H9 (cell line): ENCODE data around the gene NFASC. TPM values are rescaled to one million over a fixed set of nuclear protein-coding genes. Genes with fewer than 3 reads are reported as not detected.
A peak's percentile ranks its signal among the peaks of the same experiment; 100 is the strongest.

Experiments used
- DNase-seq: peaks from one replicate; pipeline ENCODE4 v3.0.0-alpha.2; 2017
- H2AFZ ChIP-seq: one replicate; pipeline ENCODE4 v1.6.1; 2013; ENCODE audit warnings: mild to moderate bottlenecking, low read length, control low read depth, moderate library complexity
- H2AK5ac ChIP-seq: 2 replicates; pipeline ENCODE4 v1.6.1; 2013; ENCODE audit warnings: low read length, control low read depth, mixed read lengths; ENCODE audit not compliant: insufficient read length
- H2BK120ac ChIP-seq: one replicate; pipeline ENCODE4 v1.6.1; 2013; ENCODE audit warnings: low read depth, mild to moderate bottlenecking, low read length, control low read depth, inconsistent platforms; ENCODE audit not compliant: poor library complexity, severe bottlenecking
- H2BK12ac ChIP-seq: 2 replicates; pipeline ENCODE4 v1.6.1; 2013; ENCODE audit warnings: low read length, control low read depth, mixed read lengths, low read depth; ENCODE audit not compliant: insufficient read length
- H2BK15ac ChIP-seq: 2 replicates; pipeline ENCODE4 v1.6.1; 2013; ENCODE audit warnings: low read depth, low read length, control low read depth
- H2BK20ac ChIP-seq: one replicate; pipeline ENCODE4 v1.6.1; 2013; ENCODE audit warnings: low read depth, mild to moderate bottlenecking, low read length, control low read depth, inconsistent platforms; ENCODE audit not compliant: poor library complexity, severe bottlenecking
- H2BK5ac ChIP-seq: 2 replicates; pipeline ENCODE4 v1.6.1; 2013; ENCODE audit warnings: low read length, control low read depth, mixed read lengths; ENCODE audit not compliant: insufficient read length
- H3K14ac ChIP-seq: 2 replicates; pipeline ENCODE4 v1.6.1; 2013; ENCODE audit warnings: low read length, control low read depth; ENCODE audit not compliant: insufficient read depth
- H3K18ac ChIP-seq: 2 replicates; pipeline ENCODE4 v1.6.1; 2013; ENCODE audit warnings: low read depth, mild to moderate bottlenecking, mixed read lengths, low read length, control low read depth; ENCODE audit not compliant: insufficient read length
- H3K23ac ChIP-seq: 2 replicates; pipeline ENCODE4 v1.6.1; 2013; ENCODE audit warnings: low read length, control low read depth, mixed read lengths, low read depth; ENCODE audit not compliant: insufficient read length
- H3K23me2 ChIP-seq: 2 replicates; pipeline ENCODE4 v1.6.1; 2013; ENCODE audit warnings: low read depth, mild to moderate bottlenecking, mixed read lengths, low read length, control low read depth; ENCODE audit not compliant: insufficient read length, poor library complexity, severe bottlenecking
- H3K27ac ChIP-seq: 2 replicates; pipeline ENCODE4 v1.5.1; 2013; ENCODE audit warnings: low read length, control low read depth, mixed read lengths, low read depth; ENCODE audit not compliant: insufficient read length
- H3K27me3 ChIP-seq: 2 replicates; pipeline ENCODE4 v1.6.1; 2013; ENCODE audit warnings: low read length, control low read depth, inconsistent platforms; ENCODE audit not compliant: insufficient read depth
- H3K4ac ChIP-seq: 2 replicates; pipeline ENCODE4 v1.6.1; 2013; ENCODE audit warnings: low read depth, mild to moderate bottlenecking, control low read depth, inconsistent platforms, low read length, moderate library complexity
- H3K4me1 ChIP-seq: 2 replicates; pipeline ENCODE4 v1.6.1; 2013; ENCODE audit warnings: low read length, control low read depth, inconsistent platforms; ENCODE audit not compliant: insufficient read depth
- H3K4me2 ChIP-seq: 2 replicates; pipeline ENCODE4 v1.6.1; 2013; ENCODE audit warnings: low read length, control low read depth, mixed read lengths; ENCODE audit not compliant: insufficient read length, insufficient read depth
- H3K56ac ChIP-seq: 2 replicates; pipeline ENCODE4 v1.6.1; 2013; ENCODE audit warnings: low read depth, mild to moderate bottlenecking, mixed read lengths, low read length, control low read depth; ENCODE audit not compliant: insufficient read length
- H3K79me1 ChIP-seq: 2 replicates; pipeline ENCODE4 v1.6.1; 2013; ENCODE audit warnings: low read depth, mild to moderate bottlenecking, moderate library complexity, low read length, control low read depth, inconsistent platforms; ENCODE audit not compliant: insufficient read depth, poor library complexity, severe bottlenecking
- H3K79me2 ChIP-seq: 2 replicates; pipeline ENCODE4 v1.6.1; 2013; ENCODE audit warnings: low read length, control low read depth, inconsistent platforms; ENCODE audit not compliant: insufficient read depth
- H3K9ac ChIP-seq: 2 replicates; pipeline ENCODE4 v1.6.1; 2013; ENCODE audit warnings: low read length, control low read depth, mixed read lengths; ENCODE audit not compliant: insufficient read length; ENCODE audit errors: extremely low read depth
- H3K9me3 ChIP-seq: one replicate; pipeline ENCODE4 v1.6.1; 2013; ENCODE audit warnings: low read depth, low read length, inconsistent platforms; ENCODE audit not compliant: control insufficient read depth
- H3T11ph ChIP-seq: one replicate; pipeline ENCODE4 v1.6.1; 2013; ENCODE audit warnings: mild to moderate bottlenecking, low read length, control low read depth, inconsistent platforms
- H4K20me1 ChIP-seq: one replicate; pipeline ENCODE4 v1.6.1; 2013; ENCODE audit not compliant: control insufficient read depth, insufficient read length, insufficient read depth
- H4K5ac ChIP-seq: 2 replicates; pipeline ENCODE4 v1.6.1; 2013; ENCODE audit warnings: low read depth, mild to moderate bottlenecking, mixed read lengths, low read length, control low read depth; ENCODE audit not compliant: insufficient read length
- H4K8ac ChIP-seq: replicated peaks from 2 replicates; pipeline ENCODE4 v1.6.1; 2013; ENCODE audit warnings: low read length, control low read depth, mixed read lengths, low read depth; ENCODE audit not compliant: insufficient read length
- H4K91ac ChIP-seq: 2 replicates; pipeline ENCODE4 v1.6.1; 2013; ENCODE audit warnings: low read depth, mild to moderate bottlenecking, moderate library complexity, mixed read lengths, low read length, control low read depth; ENCODE audit not compliant: insufficient read length
- H3K27ac Mint-ChIP-seq, 3 experiments: 2 replicates in 2 of 3; 3 replicates in 1 of 3; pipeline ENCODE4 v1.8.0; 2020 to 2021; ENCODE audit warnings: mixed read lengths in 3 of 3, mild to moderate bottlenecking in 1 of 3, moderate library complexity in 1 of 3
- H3K27me3 Mint-ChIP-seq: 2 replicates; pipeline ENCODE4 v1.8.0; 2021; ENCODE audit warnings: low read depth, mild to moderate bottlenecking, moderate library complexity, mixed read lengths
- H3K36me3 Mint-ChIP-seq, 3 experiments: 2 replicates in 2 of 3; 3 replicates in 1 of 3; pipeline ENCODE4 v1.8.0; 2020 to 2021; ENCODE audit warnings: low read depth in 3 of 3, mixed read lengths in 3 of 3; ENCODE audit not compliant: insufficient read depth in 1 of 3
- H3K4me1 Mint-ChIP-seq, 2 experiments: 2 replicates each; pipeline ENCODE4 v1.8.0; 2020; ENCODE audit warnings: mixed read lengths in 2 of 2
- H3K4me3 Mint-ChIP-seq, 2 experiments: 2 replicates in 1 of 2; 3 replicates in 1 of 2; pipeline ENCODE4 v1.8.0; 2020 to 2021; ENCODE audit warnings: mild to moderate bottlenecking in 2 of 2, mixed read lengths in 2 of 2, moderate library complexity in 1 of 2
- H3K9me3 Mint-ChIP-seq, 2 experiments: 2 replicates in 1 of 2; 3 replicates in 1 of 2; pipeline ENCODE4 v1.8.0; 2020; ENCODE audit warnings: mild to moderate bottlenecking in 2 of 2, mixed read lengths in 2 of 2, moderate library complexity in 1 of 2
- WGBS: extraction: QIAGEN DNeasy Blood & Tissue Kit; methylation state at CpG from one replicate; pipeline ENCODE4 v1.1.7; 2013; ENCODE audit warnings: missing lambda C conversion rate, low lambda C conversion rate, mixed read lengths; ENCODE audit not compliant: insufficient read length; ENCODE audit errors: extremely low coverage; 5-methylcytosine and 5-hydroxymethylcytosine counted together
- total RNA-seq: library from RNA; stranded (reverse); gene quantifications from 2 replicates; pipeline ENCODE4 v1.2.1, GENCODE V29; 2021
- TF ChIP-seq, protein P1 (sequence below): fragments of 200-600 bp; sonication (generic); conservative IDR thresholded peaks from 3 replicates; pipeline ENCODE4 v1.8.0; 2021; ENCODE audit warnings: antibody characterized with exemption, mild to moderate bottlenecking

Gene NFASC
- total RNA-seq, 1 experiment from 2014 or later: 5.0 TPM

DNA sequence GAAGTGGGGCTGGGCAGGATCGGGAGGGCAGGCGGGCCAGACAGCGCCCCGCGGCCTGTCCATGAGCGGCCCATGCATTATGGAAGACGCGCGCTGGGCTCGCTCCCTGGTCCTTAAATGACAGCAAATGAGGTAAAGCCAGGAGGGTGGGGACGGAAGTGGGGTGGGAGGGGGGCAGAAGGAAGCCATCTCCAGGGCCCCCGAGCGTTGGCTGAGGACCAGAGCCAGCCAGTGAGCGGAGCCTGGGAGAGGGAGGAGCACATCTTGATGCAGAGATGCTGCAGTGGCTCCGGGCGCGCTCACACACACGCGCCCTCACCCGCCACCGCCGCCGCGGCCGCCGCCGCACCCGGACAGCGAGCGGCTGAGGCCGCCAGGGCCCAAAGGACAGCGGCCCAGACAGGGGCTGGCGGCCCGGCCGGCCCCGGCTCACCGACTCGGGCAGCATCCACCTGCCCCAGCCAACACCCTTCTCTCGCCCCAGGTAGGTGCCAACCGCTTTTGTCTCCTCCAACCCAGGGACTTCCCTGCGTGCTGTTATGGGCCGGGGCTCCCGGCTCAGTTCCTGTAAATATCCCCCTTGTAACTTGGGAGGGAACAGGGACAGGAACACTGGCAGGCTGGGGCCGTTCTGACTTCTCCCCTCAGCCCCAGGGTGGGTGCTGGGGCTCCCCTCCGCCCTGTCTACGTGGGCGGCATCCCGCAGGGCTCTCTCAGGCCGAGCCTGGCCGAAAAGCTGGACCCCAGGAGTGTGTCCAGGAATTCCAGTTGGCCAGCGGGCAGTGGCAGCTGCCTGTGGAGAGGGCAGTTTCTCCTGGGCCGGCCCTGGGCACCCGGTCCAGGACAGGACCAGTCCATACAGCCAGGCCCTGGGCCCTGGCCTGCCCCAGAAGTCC lies 172.5 kb downstream of the NFASC start, which contains the start of gene CNTN2:
CNTN2 (plus strand) TSS at position 302 of the 896 bp plus-strand sequence. CDS start 9,974 bp downstream, outside the sequence.
- Histone ChIP-seq H3T11ph (no peak within 1 kb of the TSS), H3K27me3 (no peaks in the 10 kb centered on the region; the same call in 1 of the 2 replicates), H3K18ac (no peak within 1 kb of the TSS), H3K4ac (no peak within 1 kb of the TSS), H2BK120ac (no peak within 1 kb of the TSS), H3K9ac (no peak within 1 kb of the TSS), H4K20me1 (peaks cover 4% of the 10 kb centered on the region), H4K8ac (no peak within 1 kb of the TSS), H3K23ac (no peak within 1 kb of the TSS), H3K27ac (no peak within 1 kb of the TSS), H3K9me3 (no peaks in the 10 kb centered on the region), H3K4me2 (peak within 1 kb of the TSS; percentile 32), H3K56ac (no peak within 1 kb of the TSS), H2AFZ (no peak within 1 kb of the TSS), H2BK12ac (no peak within 1 kb of the TSS), H3K79me1 (no peaks in the 10 kb centered on the region), H3K79me2 (no peaks in the 10 kb centered on the region), H3K23me2 (no peaks in the 10 kb centered on the region), H4K5ac (no peak within 1 kb of the TSS), H2BK5ac (no peak within 1 kb of the TSS), H4K91ac (no peak within 1 kb of the TSS), H2BK20ac (no peak within 1 kb of the TSS), H3K4me1 (peaks cover 12% of the 10 kb centered on the region; the same call in 1 of the 2 replicates), H2BK15ac (0 out of 2 replicates have a peak within 1 kb of the TSS, but pooled peaks have one; percentile 10), H2AK5ac (no peak within 1 kb of the TSS), H3K14ac (no peak within 1 kb of the TSS)
- H3K4me1 Mint-ChIP-seq: peaks cover 35 to 38% of the 10 kb centered on the region in 2 experiments
- no CpG with 5 or more reads among the region's 53 CpGs for WGBS
- H3K27ac Mint-ChIP-seq: no peak within 1 kb of the TSS
- no peaks in the 10 kb centered on the region for H3K36me3 Mint-ChIP-seq
- H3K4me3 Mint-ChIP-seq: peak within 1 kb of the TSS; percentile 8 to 71; a peak in 3 of 5 replicates
- no peaks in the 10 kb centered on the region; a peak in 1 of 5 replicates for H3K9me3 Mint-ChIP-seq
- peaks cover 83% of the 10 kb centered on the region for H3K27me3 Mint-ChIP-seq
- TF ChIP-seq, protein P1, sequence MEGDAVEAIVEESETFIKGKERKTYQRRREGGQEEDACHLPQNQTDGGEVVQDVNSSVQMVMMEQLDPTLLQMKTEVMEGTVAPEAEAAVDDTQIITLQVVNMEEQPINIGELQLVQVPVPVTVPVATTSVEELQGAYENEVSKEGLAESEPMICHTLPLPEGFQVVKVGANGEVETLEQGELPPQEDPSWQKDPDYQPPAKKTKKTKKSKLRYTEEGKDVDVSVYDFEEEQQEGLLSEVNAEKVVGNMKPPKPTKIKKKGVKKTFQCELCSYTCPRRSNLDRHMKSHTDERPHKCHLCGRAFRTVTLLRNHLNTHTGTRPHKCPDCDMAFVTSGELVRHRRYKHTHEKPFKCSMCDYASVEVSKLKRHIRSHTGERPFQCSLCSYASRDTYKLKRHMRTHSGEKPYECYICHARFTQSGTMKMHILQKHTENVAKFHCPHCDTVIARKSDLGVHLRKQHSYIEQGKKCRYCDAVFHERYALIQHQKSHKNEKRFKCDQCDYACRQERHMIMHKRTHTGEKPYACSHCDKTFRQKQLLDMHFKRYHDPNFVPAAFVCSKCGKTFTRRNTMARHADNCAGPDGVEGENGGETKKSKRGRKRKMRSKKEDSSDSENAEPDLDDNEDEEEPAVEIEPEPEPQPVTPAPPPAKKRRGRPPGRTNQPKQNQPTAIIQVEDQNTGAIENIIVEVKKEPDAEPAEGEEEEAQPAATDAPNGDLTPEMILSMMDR: no peak
- peak; percentile 74 for DNase-seq
